Keratinocyte (primary cell): ENCODE measurements around the gene EPHA6. TPM values are rescaled to one million over a fixed set of nuclear protein-coding genes. Genes with fewer than 3 reads are reported as not detected.

Source experiments
- DNase-seq: peaks from one replicate; pipeline ENCODE4 v3.0.0-alpha.2; 2011; ENCODE audit warnings: low read depth, missing footprints, low spot score
- FAIRE-seq: peaks from 2 replicates; lab custom pipeline; 2011; peaks lifted over from hg19 to GRCh38; lab: Jason Lieb, UNC
- H2AFZ ChIP-seq: 2 replicates; pipeline ENCODE4 v1.6.0; 2012; ENCODE audit warnings: low read length, control low read depth, inconsistent platforms; ENCODE audit not compliant: control insufficient read depth
- H3K27ac ChIP-seq: 2 replicates; pipeline ENCODE4 v1.5.1; 2011; ENCODE audit warnings: low read length; ENCODE audit not compliant: control insufficient read depth, insufficient read depth
- H3K27me3 ChIP-seq: 3 replicates; pipeline ENCODE4 v1.6.0; 2011; ENCODE audit warnings: low read length; ENCODE audit not compliant: control insufficient read depth, insufficient read depth; ENCODE audit errors: extremely low read depth
- H3K36me3 ChIP-seq, 2 experiments: 2 replicates in 1 of 2; 3 replicates in 1 of 2; pipeline ENCODE4 v1.5.1; 2011; ENCODE audit warnings: low read length in 2 of 2, mild to moderate bottlenecking in 1 of 2; ENCODE audit not compliant: control insufficient read depth in 2 of 2, insufficient read depth in 2 of 2; ENCODE audit errors: extremely low read depth in 1 of 2
- H3K4me1 ChIP-seq: 3 replicates; pipeline ENCODE4 v1.5.1; 2011; ENCODE audit warnings: low read length; ENCODE audit not compliant: control insufficient read depth, insufficient read depth; ENCODE audit errors: extremely low read depth
- H3K4me2 ChIP-seq: 3 replicates; pipeline ENCODE4 v1.6.0; 2011; ENCODE audit warnings: low read depth, low read length; ENCODE audit not compliant: control insufficient read depth, insufficient read depth; ENCODE audit errors: extremely low read depth
- H3K4me3 ChIP-seq, 3 experiments: fragments of 200-600 bp in 1 of 3; sonication (generic) in 1 of 3; 2 replicates in 2 of 3; 3 replicates in 1 of 3; pipeline ENCODE4 v1.5.1; 2011 to 2016; ENCODE audit warnings: low read length in 3 of 3, mild to moderate bottlenecking in 3 of 3, control low read depth in 2 of 3, inconsistent platforms in 1 of 3, low read depth in 1 of 3, mixed read lengths in 1 of 3, mixed run types in 1 of 3, moderate library complexity in 1 of 3; ENCODE audit not compliant: control insufficient read depth in 2 of 3, insufficient read depth in 2 of 3; ENCODE audit errors: extremely low read depth in 1 of 3
- H3K79me2 ChIP-seq: 2 replicates; pipeline ENCODE4 v1.6.0; 2012; ENCODE audit warnings: low read length; ENCODE audit not compliant: control insufficient read depth, insufficient read depth
- H3K9ac ChIP-seq: 3 replicates; pipeline ENCODE4 v1.6.0; 2011; ENCODE audit warnings: low read length; ENCODE audit not compliant: control insufficient read depth, insufficient read depth; ENCODE audit errors: extremely low read depth
- H3K9me1 ChIP-seq: 3 replicates; pipeline ENCODE4 v1.6.0; 2011; ENCODE audit warnings: low read length; ENCODE audit not compliant: control insufficient read depth, insufficient read depth; ENCODE audit errors: extremely low read depth
- H3K9me3 ChIP-seq: 2 replicates; pipeline ENCODE4 v1.5.1; 2012; ENCODE audit warnings: low read depth, low read length; ENCODE audit not compliant: control insufficient read depth
- H4K20me1 ChIP-seq: 3 replicates; pipeline ENCODE4 v1.6.0; 2011; ENCODE audit warnings: low read length; ENCODE audit not compliant: control insufficient read depth, insufficient read depth; ENCODE audit errors: extremely low read depth
- EZH2 ChIP-seq: IDR thresholded peaks from one replicate; pipeline ENCODE4 v1.6.1; 2012; ENCODE audit warnings: inconsistent platforms, mild to moderate bottlenecking, low read length, moderate library complexity
- dilution Hi-C: fragments of 300-500 bp; cut with MboI; formaldehyde crosslinking; loops from one replicate; pipeline ENCODE4 v1.7.0; 2020; ENCODE audit warnings: low sequenced_read_pairs; ENCODE audit not compliant: extremely low pct_ligation_motif_present
- polyA plus RNA-seq, 5 experiments: library from polyadenylated mRNA; depleted of rRNA in 3 of 5; stranded (reverse) in 3 of 5; stranded (forward) in 1 of 5; unstranded in 1 of 5; fragments of >200 nt; gene quantifications; 1 replicate in 1 of 5; 2 replicates in 3 of 5; 3 replicates in 1 of 5; pipeline versions ENCODE4 v1.2.1 to v1.2.3, GENCODE V29; 2011 to 2012; ENCODE audit warnings: missing spikeins in 2 of 5, low read depth in 1 of 5, low replicate concordance in 1 of 5
- TF ChIP-seq, protein P1 (sequence below), 3 experiments: IDR thresholded peaks in 1 of 3; conservative IDR thresholded peaks in 1 of 3; optimal IDR thresholded peaks in 1 of 3; 2 replicates in 2 of 3; 3 replicates in 1 of 3; pipeline versions ENCODE3 to v1.5.1; 2011; ENCODE audit warnings: low read length in 3 of 3, mild to moderate bottlenecking in 3 of 3, moderate library complexity in 2 of 3, control low read depth in 1 of 3, inconsistent platforms in 1 of 3; ENCODE audit not compliant: insufficient read depth in 2 of 3; ENCODE audit errors: extremely low read depth in 1 of 3

The EPHA6 gene
- polyA plus RNA-seq, 1 donor (not counting 4 experiments of a cell fraction or from before 2014, with no cell fraction given) = not detected

DNA sequence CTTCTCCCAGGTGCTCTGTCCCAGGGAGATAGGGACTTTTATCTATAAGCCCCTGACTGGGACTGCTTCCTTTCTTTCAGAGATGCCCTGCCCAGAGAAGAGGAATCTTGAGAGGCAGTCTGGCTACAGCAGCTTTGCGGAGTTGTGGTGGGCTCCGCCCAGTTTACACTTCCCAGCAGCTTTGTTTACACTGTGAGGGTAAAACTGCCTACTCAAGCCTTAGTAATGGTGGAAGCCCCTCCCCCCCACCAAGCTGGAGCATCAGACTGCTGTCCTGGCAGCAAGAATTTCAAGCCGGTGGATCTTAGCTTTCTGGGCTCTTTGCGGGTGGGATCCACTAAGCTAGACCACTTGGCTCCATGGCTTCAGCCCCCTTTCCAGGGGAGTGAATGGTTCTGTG lies 696.4 kb downstream of the EPHA6 start:
- dilution Hi-C loops = no loop called here
- Histone ChIP-seq H3K9me1 (no peaks in the 10 kb centered on the region), H3K27ac (no peak overlapping the region), H3K36me3 (no peaks in the 10 kb centered on the region), H3K9ac (no peak overlapping the region), H3K4me1 (no peaks in the 10 kb centered on the region), H3K79me2 (no peaks in the 10 kb centered on the region), H3K27me3 (no peaks in the 10 kb centered on the region), H3K4me2 (no peak overlapping the region), H3K9me3 (no peaks in the 10 kb centered on the region), H2AFZ (no peak overlapping the region), H4K20me1 (no peaks in the 10 kb centered on the region), H3K4me3 (no peak overlapping the region)
- FAIRE-seq = no peak
- no peak for DNase-seq
- TF ChIP-seq, protein P1, sequence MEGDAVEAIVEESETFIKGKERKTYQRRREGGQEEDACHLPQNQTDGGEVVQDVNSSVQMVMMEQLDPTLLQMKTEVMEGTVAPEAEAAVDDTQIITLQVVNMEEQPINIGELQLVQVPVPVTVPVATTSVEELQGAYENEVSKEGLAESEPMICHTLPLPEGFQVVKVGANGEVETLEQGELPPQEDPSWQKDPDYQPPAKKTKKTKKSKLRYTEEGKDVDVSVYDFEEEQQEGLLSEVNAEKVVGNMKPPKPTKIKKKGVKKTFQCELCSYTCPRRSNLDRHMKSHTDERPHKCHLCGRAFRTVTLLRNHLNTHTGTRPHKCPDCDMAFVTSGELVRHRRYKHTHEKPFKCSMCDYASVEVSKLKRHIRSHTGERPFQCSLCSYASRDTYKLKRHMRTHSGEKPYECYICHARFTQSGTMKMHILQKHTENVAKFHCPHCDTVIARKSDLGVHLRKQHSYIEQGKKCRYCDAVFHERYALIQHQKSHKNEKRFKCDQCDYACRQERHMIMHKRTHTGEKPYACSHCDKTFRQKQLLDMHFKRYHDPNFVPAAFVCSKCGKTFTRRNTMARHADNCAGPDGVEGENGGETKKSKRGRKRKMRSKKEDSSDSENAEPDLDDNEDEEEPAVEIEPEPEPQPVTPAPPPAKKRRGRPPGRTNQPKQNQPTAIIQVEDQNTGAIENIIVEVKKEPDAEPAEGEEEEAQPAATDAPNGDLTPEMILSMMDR (optimal IDR thresholded peaks at IDR 0.05 in 1 of 3, IDR thresholded peaks at IDR 0.05 in 1 of 3, conservative IDR thresholded peaks at IDR 0.05 in 1 of 3; ENCODE audit: extremely low read depth in 1 of 3, insufficient read depth in 2 of 3, low read length in 3 of 3) = no peak
- no peak for TF ChIP-seq EZH2

- Histone ChIP-seq H4K20me1 (no peaks in the 10 kb centered on the region), H3K4me1 (no peaks in the 10 kb centered on the region), H3K79me2 (no peaks in the 10 kb centered on the region), H2AFZ (no peak overlapping the region), H3K27me3 (no peaks in the 10 kb centered on the region), H3K4me3 (no peak overlapping the region), H3K4me2 (no peak overlapping the region), H3K36me3 (no peaks in the 10 kb centered on the region), H3K9me3 (no peaks in the 10 kb centered on the region), H3K9ac (no peak overlapping the region), H3K9me1 (no peaks in the 10 kb centered on the region), H3K27ac (no peak overlapping the region)
- dilution Hi-C loops = no loop called here
- TF ChIP-seq EZH2 = no peak
- TF ChIP-seq, protein P1 (optimal IDR thresholded peaks at IDR 0.05 in 1 of 3, IDR thresholded peaks at IDR 0.05 in 1 of 3, conservative IDR thresholded peaks at IDR 0.05 in 1 of 3; ENCODE audit: extremely low read depth in 1 of 3, insufficient read depth in 2 of 3, low read length in 3 of 3) = no peak
- FAIRE-seq (no peak), DNase-seq (no peak)
Measured at GRCh38 chr3:97515076-97515475, 700.7 kb downstream of the EPHA6 start.
